Measurements from ENCODE around the gene PLA2G4A. TPM values are rescaled to one million over a fixed set of nuclear protein-coding genes. Genes with fewer than 3 reads are reported as not detected.

Gene PLA2G4A
- total RNA-seq, 1 experiment from 2014 or later: 2.0 TPM

DNA sequence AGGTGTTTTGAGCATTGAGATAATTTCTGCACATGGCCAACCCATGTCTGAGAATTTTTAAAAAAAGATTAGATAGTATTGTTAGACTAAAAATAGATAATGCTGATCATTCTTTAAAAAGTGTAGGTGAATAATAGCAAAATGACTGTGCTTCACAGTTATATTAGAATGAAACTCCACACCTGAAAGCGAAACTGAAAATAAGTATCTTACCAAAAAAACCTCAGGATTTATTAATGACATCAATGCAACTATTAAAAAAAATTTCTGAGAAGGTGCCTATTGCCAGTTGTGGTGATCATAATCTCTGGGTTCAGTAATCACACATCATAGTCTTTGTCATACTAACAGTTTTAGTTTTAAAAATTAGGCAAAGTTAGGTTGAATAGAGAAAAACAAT is 36.5 kb downstream of the PLA2G4A start:
- H3K27me3 Mint-ChIP-seq (ENCODE audit: insufficient read depth, unreplicated experiment): peaks cover 3% of the 10 kb centered on the region
- TF ChIP-seq, protein P1, sequence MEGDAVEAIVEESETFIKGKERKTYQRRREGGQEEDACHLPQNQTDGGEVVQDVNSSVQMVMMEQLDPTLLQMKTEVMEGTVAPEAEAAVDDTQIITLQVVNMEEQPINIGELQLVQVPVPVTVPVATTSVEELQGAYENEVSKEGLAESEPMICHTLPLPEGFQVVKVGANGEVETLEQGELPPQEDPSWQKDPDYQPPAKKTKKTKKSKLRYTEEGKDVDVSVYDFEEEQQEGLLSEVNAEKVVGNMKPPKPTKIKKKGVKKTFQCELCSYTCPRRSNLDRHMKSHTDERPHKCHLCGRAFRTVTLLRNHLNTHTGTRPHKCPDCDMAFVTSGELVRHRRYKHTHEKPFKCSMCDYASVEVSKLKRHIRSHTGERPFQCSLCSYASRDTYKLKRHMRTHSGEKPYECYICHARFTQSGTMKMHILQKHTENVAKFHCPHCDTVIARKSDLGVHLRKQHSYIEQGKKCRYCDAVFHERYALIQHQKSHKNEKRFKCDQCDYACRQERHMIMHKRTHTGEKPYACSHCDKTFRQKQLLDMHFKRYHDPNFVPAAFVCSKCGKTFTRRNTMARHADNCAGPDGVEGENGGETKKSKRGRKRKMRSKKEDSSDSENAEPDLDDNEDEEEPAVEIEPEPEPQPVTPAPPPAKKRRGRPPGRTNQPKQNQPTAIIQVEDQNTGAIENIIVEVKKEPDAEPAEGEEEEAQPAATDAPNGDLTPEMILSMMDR (IDR thresholded peaks at IDR 0.05; ENCODE audit: insufficient read depth in 1 of 2, low read depth in 1 of 2, low read length in 1 of 2, severe bottlenecking in 1 of 2, unreplicated experiment in 1 of 2): no peak
- no TSS peak for BruUV-seq (replicated peaks)
- peaks cover 6% of the 10 kb centered on the region for H3K4me1 Mint-ChIP-seq (ENCODE audit: low read depth, unreplicated experiment)
- Histone ChIP-seq H3K9me3 (no peaks in the 10 kb centered on the region; the same call in 1 of the 2 replicates), H3K36me3 (ENCODE audit: control insufficient read depth, insufficient read depth, low read length) (no peaks in the 10 kb centered on the region), H3K27me3 (replicated peaks; ENCODE audit: control insufficient read depth, insufficient read depth, low read length) (no peaks in the 10 kb centered on the region), H3K4me1 (no peaks in the 10 kb centered on the region), H3K4me3 (ENCODE audit: low read depth, low read length) (no peak overlapping the region)
- intact Hi-C loops (cut with micrococcal nuclease; ENCODE audit: unreplicated experiment): no loop called here
- ChIA-PET CTCF (no interaction called here), POLR2A (no interaction called here)
- H3K36me3 Mint-ChIP-seq (ENCODE audit: insufficient read depth, unreplicated experiment): no peaks in the 10 kb centered on the region
- no peak overlapping the region for H3K4me3 Mint-ChIP-seq (ENCODE audit: unreplicated experiment)
- no peaks in the 10 kb centered on the region for H3K9me3 Mint-ChIP-seq (ENCODE audit: unreplicated experiment)
- DNase-seq: no peak
- H3K27ac Mint-ChIP-seq (ENCODE audit: unreplicated experiment): no peak overlapping the region

DNA sequence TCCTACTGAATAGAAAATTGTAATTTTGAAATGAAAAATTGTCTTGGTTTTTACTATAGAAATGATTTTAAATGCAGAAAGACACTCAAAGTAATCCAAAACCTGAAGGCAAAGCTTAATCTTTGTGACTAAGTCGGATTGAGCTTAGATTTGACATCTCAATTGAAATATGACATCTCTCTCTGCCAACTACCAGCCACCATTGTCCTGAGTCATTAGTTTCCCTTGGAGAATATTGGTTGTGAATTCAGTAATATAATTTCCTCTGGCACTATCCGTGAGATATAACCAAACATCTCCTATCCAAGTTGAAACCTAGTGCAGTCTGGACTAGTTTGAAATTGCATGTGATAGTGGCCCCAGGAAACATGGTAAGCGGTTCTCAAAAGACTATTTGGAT is 37.1 kb downstream of the PLA2G4A start:
- no peaks in the 10 kb centered on the region for H3K9me3 Mint-ChIP-seq (ENCODE audit: unreplicated experiment)
- no peaks in the 10 kb centered on the region; the same call in 1 of the 2 replicates for H3K9me3 ChIP-seq
- H3K27me3 Mint-ChIP-seq (ENCODE audit: insufficient read depth, unreplicated experiment): peaks cover 3% of the 10 kb centered on the region
- no TSS peak for BruUV-seq (replicated peaks)
- ChIA-PET CTCF (no interaction called here), POLR2A (no interaction called here)
- H3K27ac Mint-ChIP-seq (ENCODE audit: unreplicated experiment): no peak overlapping the region
- H3K4me3 Mint-ChIP-seq (ENCODE audit: unreplicated experiment): no peak overlapping the region
- H3K4me3 ChIP-seq (ENCODE audit: low read depth, low read length): no peak overlapping the region
- peaks cover 7% of the 10 kb centered on the region for H3K4me1 Mint-ChIP-seq (ENCODE audit: low read depth, unreplicated experiment)
- no peaks in the 10 kb centered on the region for H3K27me3 ChIP-seq (replicated peaks; ENCODE audit: control insufficient read depth, insufficient read depth, low read length)
- H3K36me3 Mint-ChIP-seq (ENCODE audit: insufficient read depth, unreplicated experiment): no peaks in the 10 kb centered on the region
- no peaks in the 10 kb centered on the region for H3K36me3 ChIP-seq (ENCODE audit: control insufficient read depth, insufficient read depth, low read length)
- H3K4me1 ChIP-seq: no peaks in the 10 kb centered on the region
- intact Hi-C loops (cut with micrococcal nuclease; ENCODE audit: unreplicated experiment): no loop called here
- TF ChIP-seq, protein P1 (IDR thresholded peaks at IDR 0.05; ENCODE audit: insufficient read depth in 1 of 2, low read depth in 1 of 2, low read length in 1 of 2, severe bottlenecking in 1 of 2, unreplicated experiment in 1 of 2): no peak
- DNase-seq: no peak

DNA sequence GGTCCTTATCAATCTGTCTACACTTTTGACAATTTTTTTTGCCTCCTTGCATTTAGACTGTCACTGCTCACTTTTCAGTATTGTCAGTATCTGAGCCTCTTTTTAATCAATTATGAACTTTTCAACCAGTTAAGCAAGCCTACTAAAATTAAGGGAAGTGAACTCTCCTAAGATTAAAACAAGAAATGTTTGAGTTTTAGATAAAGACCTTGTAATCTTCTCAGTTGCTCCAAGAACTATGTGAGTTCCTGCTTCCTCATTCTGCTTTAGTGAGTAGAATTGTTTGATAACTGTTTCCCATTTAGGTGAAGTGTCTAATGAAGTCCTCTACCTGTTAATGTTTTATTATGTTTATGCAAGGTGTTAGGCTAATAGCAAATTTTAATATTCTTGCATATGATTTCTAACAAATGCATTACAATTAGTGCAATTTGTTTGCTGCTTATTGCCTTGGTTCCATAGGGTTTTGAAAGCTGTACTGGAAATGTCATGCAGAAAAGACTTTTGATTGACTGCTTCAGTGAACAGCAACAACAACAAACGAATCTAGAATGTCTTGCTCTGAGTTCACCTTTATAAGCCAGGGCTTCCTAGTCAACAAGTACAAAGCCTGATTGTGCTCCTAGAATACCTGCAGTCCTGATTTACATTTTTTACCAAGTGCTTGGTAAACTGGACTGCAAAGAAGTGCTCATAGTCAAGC is 40.9 kb downstream of the PLA2G4A start:
- H3K36me3 ChIP-seq (ENCODE audit: control insufficient read depth, insufficient read depth, low read length): no peaks in the 10 kb centered on the region
- Mint-ChIP-seq H3K36me3 (ENCODE audit: insufficient read depth, unreplicated experiment) (no peaks in the 10 kb centered on the region), H3K27me3 (ENCODE audit: insufficient read depth, unreplicated experiment) (no peaks in the 10 kb centered on the region), H3K4me3 (ENCODE audit: unreplicated experiment) (no peak overlapping the region), H3K9me3 (ENCODE audit: unreplicated experiment) (no peaks in the 10 kb centered on the region), H3K27ac (ENCODE audit: unreplicated experiment) (no peak overlapping the region), H3K4me1 (ENCODE audit: low read depth, unreplicated experiment) (peaks cover 13% of the 10 kb centered on the region)
- no peaks in the 10 kb centered on the region; the same call in 1 of the 2 replicates for H3K4me1 ChIP-seq
- no peak for DNase-seq
- ChIA-PET POLR2A (no interaction called here), CTCF (no interaction called here)
- H3K27me3 ChIP-seq (replicated peaks; ENCODE audit: control insufficient read depth, insufficient read depth, low read length): no peaks in the 10 kb centered on the region
- H3K4me3 ChIP-seq (ENCODE audit: low read depth, low read length): no peak overlapping the region
- no peaks in the 10 kb centered on the region; the same call in 1 of the 2 replicates for H3K9me3 ChIP-seq
- intact Hi-C loops (cut with micrococcal nuclease; ENCODE audit: unreplicated experiment): no loop called here
- BruUV-seq (replicated peaks): no TSS peak
- TF ChIP-seq, protein P1 (IDR thresholded peaks at IDR 0.05; ENCODE audit: insufficient read depth in 1 of 2, low read depth in 1 of 2, low read length in 1 of 2, severe bottlenecking in 1 of 2, unreplicated experiment in 1 of 2): no peak
